Chondrocyte (in vitro differentiated cells): ENCODE data around the gene PCNX3. TPM values are rescaled to one million over a fixed set of nuclear protein-coding genes. Genes with fewer than 3 reads are reported as not detected.
"Not testable (repeated sequence)": the region's sequence is repeated elsewhere in the genome, so short reads cannot be mapped to it uniquely, and the experiment has no call there.

Experiments
- DNase-seq: peaks from one replicate; pipeline ENCODE4 v3.0.0; 2021; ENCODE audit warnings: mixed read lengths, low spot score
- H3K27ac Mint-ChIP-seq: one replicate; pipeline ENCODE4 v1.8.0; 2021; ENCODE audit warnings: mild to moderate bottlenecking, moderate library complexity, mixed read lengths; ENCODE audit not compliant: unreplicated experiment
- H3K27me3 Mint-ChIP-seq: 2 replicates; pipeline ENCODE4 v1.8.0; 2021; ENCODE audit warnings: low read depth, mixed read lengths
- H3K36me3 Mint-ChIP-seq: 2 replicates; pipeline ENCODE4 v1.8.0; 2021; ENCODE audit warnings: low read depth, mixed read lengths
- H3K4me1 Mint-ChIP-seq: 2 replicates; pipeline ENCODE4 v1.8.0; 2021; ENCODE audit warnings: low read depth, mild to moderate bottlenecking, mixed read lengths
- H3K4me3 Mint-ChIP-seq: one replicate; pipeline ENCODE4 v1.8.0; 2021; ENCODE audit warnings: mild to moderate bottlenecking, moderate library complexity, mixed read lengths; ENCODE audit not compliant: unreplicated experiment
- H3K9me3 Mint-ChIP-seq: 2 replicates; pipeline ENCODE4 v1.8.0; 2021; ENCODE audit warnings: low read depth, mixed read lengths
- CTCF ChIP-seq: fragments of 200-600 bp; sonication (generic); IDR thresholded peaks from 2 replicates; pipeline ENCODE4 v1.5.0; 2021; ENCODE audit warnings: antibody characterized with exemption, mild to moderate bottlenecking, moderate library complexity
- microRNA-seq: library from miRNA; unstranded; fragments of <30 nt; microRNA quantifications from one replicate; pipeline ENCODE4 v1.2.0, GENCODE V29; 2020; ENCODE audit warnings: borderline number of aligned reads
- total RNA-seq: library from RNA; stranded (reverse); gene quantifications from 3 replicates; pipeline ENCODE4 v1.2.1, GENCODE V29; 2021

The PCNX3 gene
- total RNA-seq, 1 donor from 2014 or later, result 36.3 TPM

DNA sequence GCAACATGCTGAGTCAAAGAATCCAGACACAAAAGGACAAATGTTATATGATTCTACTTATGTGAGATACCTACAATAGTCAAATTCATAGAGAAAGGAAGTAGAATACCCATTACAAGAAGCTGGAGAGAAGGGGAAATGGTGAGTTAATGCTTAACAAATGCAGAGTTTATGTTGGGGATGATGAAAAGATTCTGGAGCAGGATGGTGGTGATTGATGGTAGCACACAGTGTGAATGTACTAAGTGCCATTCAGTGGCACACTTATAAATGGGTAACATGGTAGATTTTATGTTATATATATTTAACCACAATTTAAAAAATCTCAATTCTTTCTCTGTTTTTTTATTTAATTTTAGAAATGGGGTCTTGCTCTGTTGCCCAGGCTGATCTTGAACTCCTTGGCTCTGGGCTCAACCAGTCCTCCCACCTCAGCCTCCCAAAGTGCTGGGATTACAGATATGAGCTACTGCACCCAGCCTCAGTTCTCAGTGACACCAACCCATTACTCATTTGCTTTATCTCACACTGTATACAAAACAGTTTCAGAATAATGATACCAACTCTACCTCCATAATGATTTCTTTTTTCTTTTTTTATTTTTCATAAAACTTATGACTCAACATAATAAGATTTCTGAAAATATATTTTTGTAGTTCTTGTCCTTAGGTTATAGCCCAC lies 56.7 kb downstream of the PCNX3 start:
- Mint-ChIP-seq H3K36me3 (no peaks in the 10 kb centered on the region), H3K27ac (no peak overlapping the region), H3K27me3 (no peaks in the 10 kb centered on the region), H3K4me1 (no peaks in the 10 kb centered on the region), H3K9me3 (no peaks in the 10 kb centered on the region), H3K4me3 (no peak overlapping the region)
- no peak for TF ChIP-seq CTCF
- DNase-seq, result no peak

- no peaks in the 10 kb centered on the region for H3K9me3 Mint-ChIP-seq
- no peak for TF ChIP-seq CTCF
- no peak for DNase-seq
- no peaks in the 10 kb centered on the region for H3K36me3 Mint-ChIP-seq
- no peaks in the 10 kb centered on the region for H3K27me3 Mint-ChIP-seq
- H3K27ac Mint-ChIP-seq, result no peak overlapping the region
- H3K4me3 Mint-ChIP-seq, result no peak overlapping the region
- H3K4me1 Mint-ChIP-seq, result no peaks in the 10 kb centered on the region
These were observed 57.4 kb downstream of the PCNX3 start for GRCh38 chr11:65672982-65673381.

DNA sequence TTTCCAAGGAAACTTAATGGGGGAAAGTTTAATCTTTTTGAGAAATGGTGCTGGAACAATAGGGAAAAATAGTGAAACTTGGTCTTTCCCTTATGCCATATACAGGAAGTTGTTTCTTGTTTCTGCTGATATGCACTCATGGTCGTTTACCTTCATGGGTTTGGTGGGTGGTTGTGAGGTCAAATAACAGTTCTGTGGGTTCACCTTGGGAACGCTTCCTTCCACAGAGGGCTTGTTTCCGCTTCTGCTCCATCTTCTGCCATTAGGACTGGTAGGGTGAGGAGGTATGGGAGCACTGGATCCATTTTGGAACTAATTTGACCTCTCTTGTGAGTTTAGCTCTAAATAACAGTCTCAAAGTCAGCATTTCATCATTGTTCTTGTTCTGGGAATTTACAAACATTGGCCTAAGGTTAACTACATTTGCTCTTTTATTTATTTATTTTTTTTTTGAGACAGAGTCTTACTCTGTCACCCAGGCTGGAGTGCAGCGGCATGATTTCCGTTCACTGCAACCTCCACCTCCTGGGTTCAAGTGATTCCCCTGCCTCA lies 64.7 kb downstream of the PCNX3 start:
- H3K4me1 Mint-ChIP-seq, result no peaks in the 10 kb centered on the region
- H3K27me3 Mint-ChIP-seq, result peaks cover 14% of the 10 kb centered on the region
- no peaks in the 10 kb centered on the region for H3K9me3 Mint-ChIP-seq
- DNase-seq, result no peak
- H3K27ac Mint-ChIP-seq, result no peak overlapping the region
- no peak for TF ChIP-seq CTCF
- no peak overlapping the region for H3K4me3 Mint-ChIP-seq
- no peaks in the 10 kb centered on the region for H3K36me3 Mint-ChIP-seq

DNA sequence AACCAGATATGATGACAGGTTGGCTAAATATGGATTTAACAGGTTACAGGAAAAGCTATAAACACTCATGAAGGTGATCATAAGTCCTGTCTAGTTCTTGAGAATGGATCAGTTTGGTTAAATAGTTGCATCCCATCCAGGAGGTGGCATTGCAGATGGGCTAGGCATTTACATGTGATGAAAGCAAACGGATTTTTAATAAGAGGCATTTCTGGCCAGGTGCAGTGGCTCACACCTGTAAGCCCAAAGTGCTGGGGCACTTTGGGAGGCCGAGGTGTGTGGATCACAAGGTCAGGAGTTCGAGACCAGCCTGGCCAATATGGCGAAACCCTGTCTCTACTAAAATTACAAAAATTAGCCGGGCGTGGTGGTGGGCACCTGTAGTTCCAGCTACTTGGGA lies 67.9 kb downstream of the PCNX3 start:
- H3K36me3 Mint-ChIP-seq, result not testable (repeated sequence)

GRCh38 chr11:65685981-65686380 lies 70.4 kb downstream of the PCNX3 start:
- H3K9me3 Mint-ChIP-seq, result no peaks in the 10 kb centered on the region
- no peaks in the 10 kb centered on the region for H3K36me3 Mint-ChIP-seq
- no peak overlapping the region for H3K4me3 Mint-ChIP-seq
- TF ChIP-seq CTCF, result no peak
- DNase-seq, result no peak
- H3K4me1 Mint-ChIP-seq, result no peaks in the 10 kb centered on the region
- H3K27me3 Mint-ChIP-seq, result peaks cover 14% of the 10 kb centered on the region
- no peak overlapping the region for H3K27ac Mint-ChIP-seq

More for the DNA sequence above, 67.9 kb downstream of the PCNX3 start:
- H3K4me3 Mint-ChIP-seq, DNase-seq, H3K27ac Mint-ChIP-seq, H3K4me1 Mint-ChIP-seq, H3K9me3 Mint-ChIP-seq: not testable (repeated sequence)
- peaks cover 14% of the 10 kb centered on the region for H3K27me3 Mint-ChIP-seq

Small RNA genes lying within 50 kb of the gene (microRNA-seq; reads per million reads assigned to microRNA genes)
- not detected for gene MIR4489
- gene MIR4690, result not detected

Other genes starting within 250 kb of the PCNX3 start
- gene SLC25A45, start 233.1 kb upstream of the PCNX3 start, total RNA-seq, result 11.7 to 14.4 TPM (median 13.1 TPM) in 3 replicates
- gene FRMD8, start 229.1 kb upstream of the PCNX3 start, total RNA-seq, result 43.6 to 49.6 TPM (median 45.5 TPM) in 3 replicates
- 333 to 440 TPM (median 377 TPM) in 3 replicates for gene NEAT1, start 193.0 kb upstream of the PCNX3 start, total RNA-seq
- gene MALAT1, start 116.7 kb upstream of the PCNX3 start, total RNA-seq, result 11,810 to 14,376 TPM (median 12,130 TPM) in 3 replicates
- 108 to 123 TPM (median 120 TPM) in 3 replicates for gene SCYL1, start 90.7 kb upstream of the PCNX3 start, total RNA-seq
- gene LTBP3, start 57.4 kb upstream of the PCNX3 start, total RNA-seq, result 264 to 272 TPM (median 271 TPM) in 3 replicates
- gene ZNRD2, start 45.3 kb upstream of the PCNX3 start, total RNA-seq, result 26.4 to 32.1 TPM (median 28.1 TPM) in 3 replicates
- 84.8 to 91.9 TPM (median 86.8 TPM) in 3 replicates for gene FAM89B, start 43.2 kb upstream of the PCNX3 start, total RNA-seq
- gene EHBP1L1, start 39.7 kb upstream of the PCNX3 start, total RNA-seq, result 28.1 to 82.0 TPM (median 81.3 TPM) in 3 replicates
- 0.22 to 0.44 TPM in 2 of 3 replicates, not detected in the other for gene KCNK7, start 20.0 kb upstream of the PCNX3 start, total RNA-seq
- gene MAP3K11, start 1.6 kb upstream of the PCNX3 start, total RNA-seq, result 30.2 to 34.6 TPM (median 31.6 TPM) in 3 replicates
- gene SIPA1, start 22.3 kb downstream of the PCNX3 start, total RNA-seq, result 22.7 to 33.3 TPM (median 27.4 TPM) in 3 replicates
- 65.3 to 73.6 TPM (median 72.7 TPM) in 3 replicates for gene RELA, start 47.1 kb downstream of the PCNX3 start, total RNA-seq
- 39.9 to 53.6 TPM (median 43.2 TPM) in 3 replicates for gene KAT5, start 96.5 kb downstream of the PCNX3 start, total RNA-seq
- gene RNASEH2C, start 105.0 kb downstream of the PCNX3 start, total RNA-seq, result 39.3 to 56.9 TPM (median 42.7 TPM) in 3 replicates
- 13.8 to 14.6 TPM (median 14.1 TPM) in 3 replicates for gene AP5B1, start 165.2 kb downstream of the PCNX3 start, total RNA-seq
- 0.12 TPM in 1 of 3 replicates, not detected in the others for gene OVOL1, start 171.3 kb downstream of the PCNX3 start, total RNA-seq
- gene SNX32, start 218.2 kb downstream of the PCNX3 start, total RNA-seq, result 0.79 to 1.8 TPM (median 0.80 TPM) in 3 replicates
- 850 to 1,236 TPM (median 1,222 TPM) in 3 replicates for gene CFL1, start 242.4 kb downstream of the PCNX3 start, total RNA-seq
- gene MUS81, start 244.7 kb downstream of the PCNX3 start, total RNA-seq, result 55.7 to 68.4 TPM (median 66.3 TPM) in 3 replicates